HCT116 (cell line): ENCODE results near the gene B4GALNT2. TPM values are rescaled to one million over a fixed set of nuclear protein-coding genes. Genes with fewer than 3 reads are reported as not detected.
"Not testable (repeated sequence)": the region's sequence is repeated elsewhere in the genome, so short reads cannot be mapped to it uniquely, and the experiment has no call there.

Experiments used
- ATAC-seq: fragments of 200-7000 bp; cut with Tn5 transposase; 2 replicates; pipeline ENCODE4 v1.9.1; 2020; ENCODE audit warnings: mild to moderate bottlenecking, moderate library complexity
- BruUV-seq: library from RNA; stranded (reverse); fragments of 400-500 nt; replicated peaks from 2 replicates; lab custom pipeline; 2021; lab: Mats Ljungman, UMichigan
- CTCF ChIA-PET: fragments of 300-600 bp; sonication (Branson Sonifier 250); formaldehyde crosslinking; loops from one replicate; lab custom pipeline; 2021; ENCODE audit warnings: antibody characterized with exemption; lab: Charles Lee
- POLR2A ChIA-PET: fragments of 300-600, 350-600 bp; sonication (Branson Sonifier 250); formaldehyde crosslinking; loops from one replicate; lab custom pipeline; 2021; ENCODE audit warnings: antibody characterized with exemption; lab: Charles Lee
- RAD21 ChIA-PET, 2 experiments: fragments of 300-600 bp; sonication (Branson Sonifier 250); formaldehyde crosslinking; loops; one replicate each; lab custom pipeline; 2023; ENCODE audit warnings: low total read pairs in 2 of 2; ENCODE audit not compliant: uncharacterized antibody in 2 of 2, unreplicated experiment in 2 of 2, low non-redundant PET in 1 of 2; lab: Charles Lee
- DNase-seq: peaks from one replicate; pipeline ENCODE4 v3.0.0-alpha.2; 2010; ENCODE audit warnings: low read depth, low spot score
- H2AFZ ChIP-seq: fragments of 200-600 bp; shearing (Covaris generic), sonication (generic); 2 replicates; pipeline ENCODE4 v1.6.1; 2017; ENCODE audit warnings: low read depth, mixed run types, mixed read lengths, antibody characterized with exemption, low read length; ENCODE audit not compliant: poor library complexity, severe bottlenecking
- H3K27ac ChIP-seq: 2 replicates; pipeline ENCODE4 v1.5.1; 2012; ENCODE audit warnings: low read depth, low read length
- H3K27me3 ChIP-seq: fragments of 200-600 bp; sonication (generic); 2 replicates; pipeline ENCODE4 v1.6.1; 2016; ENCODE audit warnings: mixed run types, low read length, mixed read lengths; ENCODE audit not compliant: insufficient read depth
- H3K36me3 ChIP-seq, 2 experiments: fragments of 200-500 bp in 1 of 2; fragments of 200-600 bp in 1 of 2; sonication (Bioruptor generic) in 1 of 2; sonication (generic) in 1 of 2; 2 replicates each; pipeline versions ENCODE4 v1.5.1 to v1.6.1; 2014 to 2016; ENCODE audit warnings: low read length in 2 of 2, inconsistent platforms in 1 of 2, mixed read lengths in 1 of 2, mixed run types in 1 of 2; ENCODE audit not compliant: insufficient read depth in 2 of 2, control insufficient read depth in 1 of 2
- H3K4me1 ChIP-seq, 2 experiments: fragments of 200-600 bp in 1 of 2; sonication (generic) in 1 of 2; 2 replicates each; pipeline versions ENCODE4 v1.5.1 to v1.6.1; 2012 to 2017; ENCODE audit warnings: low read length in 2 of 2, inconsistent platforms in 1 of 2, mild to moderate bottlenecking in 1 of 2, mixed read lengths in 1 of 2, mixed run types in 1 of 2, moderate library complexity in 1 of 2; ENCODE audit not compliant: insufficient read depth in 2 of 2, control insufficient read depth in 1 of 2
- H3K4me2 ChIP-seq: fragments of 200-600 bp; sonication (generic); 2 replicates; pipeline ENCODE4 v1.6.1; 2017; ENCODE audit warnings: mixed run types, low read length, mixed read lengths
- H3K4me3 ChIP-seq, 2 experiments: fragments of 200-600 bp in 1 of 2; sonication (generic) in 1 of 2; replicated peaks in 1 of 2; 2 replicates each; pipeline ENCODE4 v1.5.1; 2011 to 2016; ENCODE audit warnings: low read length in 2 of 2, control low read depth in 1 of 2, low read depth in 1 of 2, mild to moderate bottlenecking in 1 of 2, mixed read lengths in 1 of 2, mixed run types in 1 of 2
- H3K79me2 ChIP-seq: fragments of 200-600 bp; sonication (generic); 2 replicates; pipeline ENCODE4 v1.6.1; 2017; ENCODE audit warnings: mild to moderate bottlenecking, mixed run types, low read length, moderate library complexity, mixed read lengths; ENCODE audit not compliant: insufficient read depth
- H3K9ac ChIP-seq: fragments of 200-600 bp; sonication (generic); 2 replicates; pipeline ENCODE4 v1.6.1; 2016; ENCODE audit warnings: low read length, mixed read lengths
- H3K9me2 ChIP-seq: fragments of 200-600 bp; sonication (generic), shearing (Covaris generic); 2 replicates; pipeline ENCODE4 v1.6.1; 2017; ENCODE audit warnings: mixed run types, mild to moderate bottlenecking, moderate library complexity; ENCODE audit not compliant: insufficient read depth
- H3K9me3 ChIP-seq, 2 experiments: fragments of 200-500 bp in 1 of 2; fragments of 200-600 bp in 1 of 2; sonication (Bioruptor generic) in 1 of 2; sonication (generic) in 1 of 2; 2 replicates each; pipeline ENCODE4 v1.6.1; 2014 to 2017; ENCODE audit warnings: low read length in 2 of 2, mixed read lengths in 2 of 2, inconsistent platforms in 1 of 2, low read depth in 1 of 2, mild to moderate bottlenecking in 1 of 2, mixed run types in 1 of 2, moderate library complexity in 1 of 2; ENCODE audit not compliant: control insufficient read depth in 1 of 2, insufficient read depth in 1 of 2
- H4K20me1 ChIP-seq: fragments of 200-600 bp; sonication (generic), shearing (Covaris generic); 2 replicates; pipeline ENCODE4 v1.6.1; 2017; ENCODE audit warnings: mixed run types, mild to moderate bottlenecking, moderate library complexity; ENCODE audit not compliant: insufficient read depth
- CEBPB ChIP-seq: IDR thresholded peaks from 2 replicates; pipeline ENCODE4 v1.6.1; 2012; ENCODE audit warnings: low read depth
- EZH2 ChIP-seq: fragments of 200-600 bp; sonication (generic); IDR thresholded peaks from 2 replicates; pipeline ENCODE4 v1.6.1; 2017; ENCODE audit warnings: antibody characterized with exemption, mixed run types
- EZH2phosphoT487 ChIP-seq: fragments of 200-600 bp; IDR thresholded peaks from 2 replicates; pipeline ENCODE4 v1.6.1; 2018; ENCODE audit warnings: antibody characterized with exemption, borderline replicate concordance
- FOSL1 ChIP-seq: IDR thresholded peaks from 2 replicates; pipeline ENCODE4 v1.6.1; 2012; ENCODE audit warnings: low read depth
- POLR2A ChIP-seq: IDR thresholded peaks from 2 replicates; pipeline ENCODE4 v1.7.0; 2011; ENCODE audit warnings: borderline replicate concordance; ENCODE audit not compliant: insufficient read depth, insufficient read length; ENCODE audit errors: extremely low read depth
- YY1 ChIP-seq: IDR thresholded peaks from 2 replicates; pipeline ENCODE4 v1.6.1; 2011; ENCODE audit warnings: low read length, low read depth, moderate library complexity, mild to moderate bottlenecking; ENCODE audit not compliant: insufficient replicate concordance; ENCODE audit errors: extremely low read depth
- ZFX ChIP-seq: fragments of 450-650 bp; IDR thresholded peaks from 2 replicates; pipeline ENCODE4 v1.6.1; 2017
- intact Hi-C: fragments of 100-400 bp; cut with micrococcal nuclease; formaldehyde crosslinking; loops from 2 replicates; pipeline ENCODE4 v1.10.0; 2022
- total RNA-seq: library from RNA; stranded (reverse); gene quantifications from one replicate; pipeline ENCODE4 v1.2.1, GENCODE V29; 2021; ENCODE audit not compliant: unreplicated experiment
- TF ChIP-seq, protein P1 (sequence below), 3 experiments: fragments of 200-600 bp in 1 of 3; sonication (generic) in 1 of 3; IDR thresholded peaks in 2 of 3; conservative IDR thresholded peaks in 1 of 3; 2 replicates each; pipeline ENCODE4 v1.5.1; 2012 to 2017; ENCODE audit warnings: low read depth in 2 of 3, low read length in 2 of 3, antibody characterized with exemption in 1 of 3, borderline replicate concordance in 1 of 3, control low read depth in 1 of 3, mild to moderate bottlenecking in 1 of 3, mixed read lengths in 1 of 3, mixed run types in 1 of 3, moderate library complexity in 1 of 3; ENCODE audit not compliant: insufficient read depth in 1 of 3
- TF ChIP-seq, protein P2 (sequence below): IDR thresholded peaks from 2 replicates; pipeline ENCODE4 v1.6.1; 2012; ENCODE audit warnings: low read depth
- TF ChIP-seq, protein P3 (sequence below): IDR thresholded peaks from 2 replicates; pipeline ENCODE4 v1.6.1; 2012

Gene B4GALNT2
- total RNA-seq, 1 experiment from 2014 or later: not detected

DNA sequence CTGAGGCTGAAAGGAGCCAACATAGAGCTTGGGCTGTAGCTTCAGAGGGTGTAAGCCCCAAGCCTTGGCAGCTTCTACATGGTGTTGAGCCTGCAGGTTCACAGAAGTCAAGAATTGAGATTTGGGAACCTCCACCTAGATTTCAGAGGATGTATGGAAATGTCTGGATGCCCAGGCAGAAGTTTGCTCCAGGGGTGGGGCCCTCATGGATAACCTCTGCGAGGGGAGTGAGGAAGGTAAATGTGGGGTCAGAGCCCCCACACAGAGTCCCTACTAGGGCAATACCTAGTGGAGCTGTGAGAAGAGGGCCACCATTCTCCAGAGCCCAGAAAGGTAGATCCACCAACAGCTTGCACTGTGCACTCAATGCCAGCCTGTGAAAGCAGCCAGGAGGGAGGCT, 52.8 kb downstream of the B4GALNT2 start:
- BruUV-seq, H3K4me2 ChIP-seq, H3K9me2 ChIP-seq, ATAC-seq, H4K20me1 ChIP-seq, H3K4me3 ChIP-seq, H2AFZ ChIP-seq, H3K27me3 ChIP-seq, H3K27ac ChIP-seq, POLR2A ChIA-PET, CTCF ChIA-PET, H3K36me3 ChIP-seq, intact Hi-C loops, DNase-seq, H3K9me3 ChIP-seq, RAD21 ChIA-PET, H3K79me2 ChIP-seq, H3K9ac ChIP-seq, H3K4me1 ChIP-seq: not testable (repeated sequence)
- TF ChIP-seq, protein P1, sequence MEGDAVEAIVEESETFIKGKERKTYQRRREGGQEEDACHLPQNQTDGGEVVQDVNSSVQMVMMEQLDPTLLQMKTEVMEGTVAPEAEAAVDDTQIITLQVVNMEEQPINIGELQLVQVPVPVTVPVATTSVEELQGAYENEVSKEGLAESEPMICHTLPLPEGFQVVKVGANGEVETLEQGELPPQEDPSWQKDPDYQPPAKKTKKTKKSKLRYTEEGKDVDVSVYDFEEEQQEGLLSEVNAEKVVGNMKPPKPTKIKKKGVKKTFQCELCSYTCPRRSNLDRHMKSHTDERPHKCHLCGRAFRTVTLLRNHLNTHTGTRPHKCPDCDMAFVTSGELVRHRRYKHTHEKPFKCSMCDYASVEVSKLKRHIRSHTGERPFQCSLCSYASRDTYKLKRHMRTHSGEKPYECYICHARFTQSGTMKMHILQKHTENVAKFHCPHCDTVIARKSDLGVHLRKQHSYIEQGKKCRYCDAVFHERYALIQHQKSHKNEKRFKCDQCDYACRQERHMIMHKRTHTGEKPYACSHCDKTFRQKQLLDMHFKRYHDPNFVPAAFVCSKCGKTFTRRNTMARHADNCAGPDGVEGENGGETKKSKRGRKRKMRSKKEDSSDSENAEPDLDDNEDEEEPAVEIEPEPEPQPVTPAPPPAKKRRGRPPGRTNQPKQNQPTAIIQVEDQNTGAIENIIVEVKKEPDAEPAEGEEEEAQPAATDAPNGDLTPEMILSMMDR (IDR thresholded peaks at IDR 0.05 in 2 of 3, conservative IDR thresholded peaks at IDR 0.05 in 1 of 3; ENCODE audit: borderline replicate concordance in 1 of 3, insufficient read depth in 1 of 3, low read depth in 2 of 3, low read length in 2 of 3): peak in 1 of 3 experiments; percentile 34; a peak in 2 of 6 replicates

DNA sequence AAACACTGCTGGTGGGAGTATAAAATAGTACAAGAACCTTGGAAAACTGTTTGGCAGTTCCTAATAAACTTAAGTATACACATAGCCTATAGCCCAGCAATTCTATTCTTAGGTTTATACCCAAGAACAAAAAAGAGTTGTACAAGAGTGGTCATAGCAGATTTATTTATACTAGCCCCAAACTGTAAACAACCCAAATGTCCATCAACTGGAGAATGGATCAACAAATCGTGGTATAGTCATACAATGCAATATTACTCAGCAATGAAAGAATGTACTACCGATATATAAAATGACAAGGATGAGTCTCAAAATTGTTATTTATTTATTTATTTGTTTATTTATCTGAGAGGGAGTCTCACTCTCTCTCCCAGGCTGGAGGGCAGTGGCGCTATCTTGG, 54.7 kb downstream of the B4GALNT2 start:
- ATAC-seq: no peak
- intact Hi-C loops: no loop called here
- POLR2A ChIA-PET: no interaction called here
- Histone ChIP-seq H3K9me2 (no peaks in the 10 kb centered on the region), H3K9me3 (peaks cover 0 to 6% of the 10 kb centered on the region in 2 experiments; a peak in 1 of 4 replicates), H3K4me2 (no peak overlapping the region), H3K79me2 (no peaks in the 10 kb centered on the region), H2AFZ (no peak overlapping the region), H4K20me1 (no peaks in the 10 kb centered on the region), H3K27ac (no peak overlapping the region), H3K4me1 (peaks cover 6 to 15% of the 10 kb centered on the region in 2 experiments; a peak in 3 of 4 replicates), H3K36me3 (no peaks in the 10 kb centered on the region), H3K4me3 (no peak overlapping the region), H3K9ac (no peak overlapping the region), H3K27me3 (no peaks in the 10 kb centered on the region)
- RAD21 ChIA-PET: no interaction called here
- TF ChIP-seq CEBPB (no peak), POLR2A (no peak), EZH2 (no peak), ZFX (no peak), FOSL1 (no peak), YY1 (no peak), EZH2phosphoT487 (no peak)
- TF ChIP-seq, protein P2, sequence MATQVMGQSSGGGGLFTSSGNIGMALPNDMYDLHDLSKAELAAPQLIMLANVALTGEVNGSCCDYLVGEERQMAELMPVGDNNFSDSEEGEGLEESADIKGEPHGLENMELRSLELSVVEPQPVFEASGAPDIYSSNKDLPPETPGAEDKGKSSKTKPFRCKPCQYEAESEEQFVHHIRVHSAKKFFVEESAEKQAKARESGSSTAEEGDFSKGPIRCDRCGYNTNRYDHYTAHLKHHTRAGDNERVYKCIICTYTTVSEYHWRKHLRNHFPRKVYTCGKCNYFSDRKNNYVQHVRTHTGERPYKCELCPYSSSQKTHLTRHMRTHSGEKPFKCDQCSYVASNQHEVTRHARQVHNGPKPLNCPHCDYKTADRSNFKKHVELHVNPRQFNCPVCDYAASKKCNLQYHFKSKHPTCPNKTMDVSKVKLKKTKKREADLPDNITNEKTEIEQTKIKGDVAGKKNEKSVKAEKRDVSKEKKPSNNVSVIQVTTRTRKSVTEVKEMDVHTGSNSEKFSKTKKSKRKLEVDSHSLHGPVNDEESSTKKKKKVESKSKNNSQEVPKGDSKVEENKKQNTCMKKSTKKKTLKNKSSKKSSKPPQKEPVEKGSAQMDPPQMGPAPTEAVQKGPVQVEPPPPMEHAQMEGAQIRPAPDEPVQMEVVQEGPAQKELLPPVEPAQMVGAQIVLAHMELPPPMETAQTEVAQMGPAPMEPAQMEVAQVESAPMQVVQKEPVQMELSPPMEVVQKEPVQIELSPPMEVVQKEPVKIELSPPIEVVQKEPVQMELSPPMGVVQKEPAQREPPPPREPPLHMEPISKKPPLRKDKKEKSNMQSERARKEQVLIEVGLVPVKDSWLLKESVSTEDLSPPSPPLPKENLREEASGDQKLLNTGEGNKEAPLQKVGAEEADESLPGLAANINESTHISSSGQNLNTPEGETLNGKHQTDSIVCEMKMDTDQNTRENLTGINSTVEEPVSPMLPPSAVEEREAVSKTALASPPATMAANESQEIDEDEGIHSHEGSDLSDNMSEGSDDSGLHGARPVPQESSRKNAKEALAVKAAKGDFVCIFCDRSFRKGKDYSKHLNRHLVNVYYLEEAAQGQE: no peak
- TF ChIP-seq, protein P1 (IDR thresholded peaks at IDR 0.05 in 2 of 3, conservative IDR thresholded peaks at IDR 0.05 in 1 of 3; ENCODE audit: borderline replicate concordance in 1 of 3, insufficient read depth in 1 of 3, low read depth in 2 of 3, low read length in 2 of 3): no peak
- TF ChIP-seq, protein P3, sequence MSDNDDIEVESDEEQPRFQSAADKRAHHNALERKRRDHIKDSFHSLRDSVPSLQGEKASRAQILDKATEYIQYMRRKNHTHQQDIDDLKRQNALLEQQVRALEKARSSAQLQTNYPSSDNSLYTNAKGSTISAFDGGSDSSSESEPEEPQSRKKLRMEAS: no peak
- no peak for DNase-seq
- CTCF ChIA-PET: no interaction called here
- BruUV-seq: no TSS peak
